ENCODE results near the gene N4BP3.

The N4BP3 gene

GRCh38 chr5:178103612-178104011, 9.7 kb upstream of the N4BP3 start:
- no peak for DNase-seq

- no peak for DNase-seq
Measured at GRCh38 chr5:178104492-178104891, 8.8 kb upstream of the N4BP3 start.

GRCh38 chr5:178106086-178106485, 7.2 kb upstream of the N4BP3 start:
- DNase-seq = no peak

- no peak for DNase-seq
Measured at GRCh38 chr5:178106556-178107239, 6.6 kb upstream of the N4BP3 start.

GRCh38 chr5:178107756-178108310, 5.5 kb upstream of the N4BP3 start:
- no peak for DNase-seq

GRCh38 chr5:178108446-178108845, 4.9 kb upstream of the N4BP3 start:
- no peak for DNase-seq

- no peak for DNase-seq
Measured at GRCh38 chr5:178108966-178109365, 4.4 kb upstream of the N4BP3 start.

- DNase-seq = no peak
Measured at GRCh38 chr5:178110511-178110910, 2.8 kb upstream of the N4BP3 start.

GRCh38 chr5:178111925-178112324, 1.4 kb upstream of the N4BP3 start:
- no peak for DNase-seq

GRCh38 chr5:178112545-178112944, 787 bp upstream of the N4BP3 start:
- no peak for DNase-seq

- no peak for DNase-seq
Measured at GRCh38 chr5:178113841-178114324, 551 bp downstream of the N4BP3 start.

GRCh38 chr5:178114325-178115135, 1.2 kb downstream of the N4BP3 start:
- DNase-seq = no peak

- no peak for DNase-seq
Measured at GRCh38 chr5:178115136-178115813, 1.9 kb downstream of the N4BP3 start.

- no peak for DNase-seq
Measured at GRCh38 chr5:178115814-178116142, 2.4 kb downstream of the N4BP3 start.

- no peak for DNase-seq
Measured at GRCh38 chr5:178116143-178116885, 3.0 kb downstream of the N4BP3 start.

- DNase-seq = no peak
Measured at GRCh38 chr5:178117923-178118701, 4.8 kb downstream of the N4BP3 start.

GRCh38 chr5:178119915-178120606, 6.7 kb downstream of the N4BP3 start:
- DNase-seq = no peak

GRCh38 chr5:178120607-178121357, 7.5 kb downstream of the N4BP3 start:
- peak in 21 of 56 donors; percentile 2 to 57 (median 21) for DNase-seq
